ENCODE measurements around the gene MBNL1.

Gene MBNL1

GRCh38 chr3:152346058-152346457 is 77.3 kb downstream of the MBNL1 start:
- Histone ChIP-seq H3K4me2 (ENCODE audit: low read length) (no peak overlapping the region), H3K9ac (ENCODE audit: low read depth, low read length) (no peak overlapping the region), H3K4me1 (ENCODE audit: control insufficient read depth, insufficient read depth, low read length) (peaks cover 37% of the 10 kb centered on the region), H3K36me3 (ENCODE audit: insufficient read depth, low read length) (peaks cover 38% of the 10 kb centered on the region), H3K4me3 (ENCODE audit: low read length) (no peak overlapping the region), H3K9me3 (replicated peaks; ENCODE audit: low read length) (no peaks in the 10 kb centered on the region), H3K27me3 (ENCODE audit: control insufficient read depth, insufficient read depth, low read length) (no peaks in the 10 kb centered on the region)

GRCh38 chr3:152346740-152347139 is 78.0 kb downstream of the MBNL1 start:
- H3K27me3 ChIP-seq (ENCODE audit: control insufficient read depth, insufficient read depth, low read length) = no peaks in the 10 kb centered on the region
- H3K9me3 ChIP-seq (replicated peaks; ENCODE audit: low read length) = no peaks in the 10 kb centered on the region
- peaks cover 32% of the 10 kb centered on the region for H3K36me3 ChIP-seq (ENCODE audit: insufficient read depth, low read length)
- peaks cover 37% of the 10 kb centered on the region for H3K4me1 ChIP-seq (ENCODE audit: control insufficient read depth, insufficient read depth, low read length)
- H3K4me3 ChIP-seq (ENCODE audit: low read length) = no peak overlapping the region
- H3K4me2 ChIP-seq (ENCODE audit: low read length) = no peak overlapping the region
- H3K9ac ChIP-seq (ENCODE audit: low read depth, low read length) = no peak overlapping the region

- no peaks in the 10 kb centered on the region for H3K9me3 ChIP-seq (replicated peaks; ENCODE audit: low read length)
- H3K36me3 ChIP-seq (ENCODE audit: insufficient read depth, low read length) = peaks cover 13% of the 10 kb centered on the region
- peak overlapping the region; percentile 44 for H3K4me2 ChIP-seq (ENCODE audit: low read length)
- peak overlapping the region; percentile 15 for H3K4me3 ChIP-seq (ENCODE audit: low read length)
- H3K27me3 ChIP-seq (ENCODE audit: control insufficient read depth, insufficient read depth, low read length) = no peaks in the 10 kb centered on the region
- peak overlapping the region; percentile 26 for H3K9ac ChIP-seq (ENCODE audit: low read depth, low read length)
- peaks cover 45% of the 10 kb centered on the region for H3K4me1 ChIP-seq (ENCODE audit: control insufficient read depth, insufficient read depth, low read length)
Observed at GRCh38 chr3:152348436-152349177, 79.9 kb downstream of the MBNL1 start.

GRCh38 chr3:152349392-152349791 is 80.7 kb downstream of the MBNL1 start:
- peak overlapping the region; percentile 26 for H3K9ac ChIP-seq (ENCODE audit: low read depth, low read length)

GRCh38 chr3:152350139-152350538 is 81.4 kb downstream of the MBNL1 start:
- H3K9me3 ChIP-seq (replicated peaks; ENCODE audit: low read length) = no peaks in the 10 kb centered on the region
- H3K9ac ChIP-seq (ENCODE audit: low read depth, low read length) = peak overlapping the region; percentile 3
- peaks cover 4% of the 10 kb centered on the region for H3K36me3 ChIP-seq (ENCODE audit: insufficient read depth, low read length)
- peak overlapping the region; percentile 44 for H3K4me2 ChIP-seq (ENCODE audit: low read length)
- H3K4me1 ChIP-seq (ENCODE audit: control insufficient read depth, insufficient read depth, low read length) = peaks cover 48% of the 10 kb centered on the region
- H3K4me3 ChIP-seq (ENCODE audit: low read length) = no peak overlapping the region
- H3K27me3 ChIP-seq (ENCODE audit: control insufficient read depth, insufficient read depth, low read length) = no peaks in the 10 kb centered on the region

More at GRCh38 chr3:152349392-152349791, 80.7 kb downstream of the MBNL1 start:
- peak overlapping the region; percentile 15 for H3K4me3 ChIP-seq (ENCODE audit: low read length)
- H3K4me2 ChIP-seq (ENCODE audit: low read length) = peak overlapping the region; percentile 44
- H3K36me3 ChIP-seq (ENCODE audit: insufficient read depth, low read length) = peaks cover 10% of the 10 kb centered on the region
- H3K27me3 ChIP-seq (ENCODE audit: control insufficient read depth, insufficient read depth, low read length) = no peaks in the 10 kb centered on the region
- H3K9me3 ChIP-seq (replicated peaks; ENCODE audit: low read length) = no peaks in the 10 kb centered on the region
- H3K4me1 ChIP-seq (ENCODE audit: control insufficient read depth, insufficient read depth, low read length) = peaks cover 45% of the 10 kb centered on the region

GRCh38 chr3:152350776-152351175 is 82.0 kb downstream of the MBNL1 start:
- H3K4me2 ChIP-seq (ENCODE audit: low read length) = no peak overlapping the region
- peaks cover 54% of the 10 kb centered on the region for H3K4me1 ChIP-seq (ENCODE audit: control insufficient read depth, insufficient read depth, low read length)
- no peaks in the 10 kb centered on the region for H3K27me3 ChIP-seq (ENCODE audit: control insufficient read depth, insufficient read depth, low read length)
- H3K4me3 ChIP-seq (ENCODE audit: low read length) = no peak overlapping the region
- H3K9ac ChIP-seq (ENCODE audit: low read depth, low read length) = no peak overlapping the region
- H3K36me3 ChIP-seq (ENCODE audit: insufficient read depth, low read length) = peaks cover 4% of the 10 kb centered on the region
- no peaks in the 10 kb centered on the region for H3K9me3 ChIP-seq (replicated peaks; ENCODE audit: low read length)

- no peaks in the 10 kb centered on the region for H3K36me3 ChIP-seq (ENCODE audit: insufficient read depth, low read length)
- no peak overlapping the region for H3K9ac ChIP-seq (ENCODE audit: low read depth, low read length)
- H3K4me3 ChIP-seq (ENCODE audit: low read length) = no peak overlapping the region
- peaks cover 61% of the 10 kb centered on the region for H3K4me1 ChIP-seq (ENCODE audit: control insufficient read depth, insufficient read depth, low read length)
- H3K4me2 ChIP-seq (ENCODE audit: low read length) = no peak overlapping the region
- H3K27me3 ChIP-seq (ENCODE audit: control insufficient read depth, insufficient read depth, low read length) = no peaks in the 10 kb centered on the region
- H3K9me3 ChIP-seq (replicated peaks; ENCODE audit: low read length) = no peaks in the 10 kb centered on the region
Observed at GRCh38 chr3:152352554-152352953, 83.8 kb downstream of the MBNL1 start.

- H3K4me1 ChIP-seq (ENCODE audit: control insufficient read depth, insufficient read depth, low read length) = peaks cover 59% of the 10 kb centered on the region
- no peak overlapping the region for H3K4me3 ChIP-seq (ENCODE audit: low read length)
- H3K9me3 ChIP-seq (replicated peaks; ENCODE audit: low read length) = no peaks in the 10 kb centered on the region
- H3K9ac ChIP-seq (ENCODE audit: low read depth, low read length) = no peak overlapping the region
- no peaks in the 10 kb centered on the region for H3K27me3 ChIP-seq (ENCODE audit: control insufficient read depth, insufficient read depth, low read length)
- H3K36me3 ChIP-seq (ENCODE audit: insufficient read depth, low read length) = no peaks in the 10 kb centered on the region
- H3K4me2 ChIP-seq (ENCODE audit: low read length) = no peak overlapping the region
Observed at GRCh38 chr3:152353578-152353977, 84.8 kb downstream of the MBNL1 start.

- H3K9me3 ChIP-seq (replicated peaks; ENCODE audit: low read length) = no peaks in the 10 kb centered on the region
- H3K4me1 ChIP-seq (ENCODE audit: control insufficient read depth, insufficient read depth, low read length) = peaks cover 56% of the 10 kb centered on the region
- H3K4me3 ChIP-seq (ENCODE audit: low read length) = peak overlapping the region; percentile 24
- H3K36me3 ChIP-seq (ENCODE audit: insufficient read depth, low read length) = no peaks in the 10 kb centered on the region
- H3K4me2 ChIP-seq (ENCODE audit: low read length) = peak overlapping the region; percentile 24
- H3K9ac ChIP-seq (ENCODE audit: low read depth, low read length) = peak overlapping the region; percentile 26
- H3K27me3 ChIP-seq (ENCODE audit: control insufficient read depth, insufficient read depth, low read length) = no peaks in the 10 kb centered on the region
Observed at GRCh38 chr3:152355744-152356665, 87.3 kb downstream of the MBNL1 start.

GRCh38 chr3:152356870-152357276 is 88.1 kb downstream of the MBNL1 start:
- Histone ChIP-seq H3K4me2 (ENCODE audit: low read length) (no peak overlapping the region), H3K4me1 (ENCODE audit: control insufficient read depth, insufficient read depth, low read length) (peaks cover 60% of the 10 kb centered on the region), H3K4me3 (ENCODE audit: low read length) (no peak overlapping the region), H3K9me3 (replicated peaks; ENCODE audit: low read length) (no peaks in the 10 kb centered on the region), H3K9ac (ENCODE audit: low read depth, low read length) (no peak overlapping the region), H3K36me3 (ENCODE audit: insufficient read depth, low read length) (peaks cover 4% of the 10 kb centered on the region), H3K27me3 (ENCODE audit: control insufficient read depth, insufficient read depth, low read length) (no peaks in the 10 kb centered on the region)

- Histone ChIP-seq H3K4me2 (ENCODE audit: low read length) (no peak overlapping the region), H3K4me3 (ENCODE audit: low read length) (no peak overlapping the region), H3K4me1 (ENCODE audit: control insufficient read depth, insufficient read depth, low read length) (peaks cover 60% of the 10 kb centered on the region), H3K27me3 (ENCODE audit: control insufficient read depth, insufficient read depth, low read length) (no peaks in the 10 kb centered on the region), H3K36me3 (ENCODE audit: insufficient read depth, low read length) (peaks cover 4% of the 10 kb centered on the region), H3K9me3 (replicated peaks; ENCODE audit: low read length) (no peaks in the 10 kb centered on the region), H3K9ac (ENCODE audit: low read depth, low read length) (no peak overlapping the region)
Observed at GRCh38 chr3:152357587-152357986, 88.9 kb downstream of the MBNL1 start.
